HG02943 (cell line): ENCODE results near the gene ADGRG7.
"Not testable (repeated sequence)": the region's sequence is repeated elsewhere in the genome, so short reads cannot be mapped to it uniquely, and the experiment has no call there.

Source experiments
- ATAC-seq: cut with Tn5 transposase; IDR thresholded peaks from one replicate; pipeline ENCODE4 v1.9.1; 2021; ENCODE audit warnings: mild to moderate bottlenecking, low read depth, moderate library complexity; ENCODE audit not compliant: unreplicated experiment

The ADGRG7 gene

DNA sequence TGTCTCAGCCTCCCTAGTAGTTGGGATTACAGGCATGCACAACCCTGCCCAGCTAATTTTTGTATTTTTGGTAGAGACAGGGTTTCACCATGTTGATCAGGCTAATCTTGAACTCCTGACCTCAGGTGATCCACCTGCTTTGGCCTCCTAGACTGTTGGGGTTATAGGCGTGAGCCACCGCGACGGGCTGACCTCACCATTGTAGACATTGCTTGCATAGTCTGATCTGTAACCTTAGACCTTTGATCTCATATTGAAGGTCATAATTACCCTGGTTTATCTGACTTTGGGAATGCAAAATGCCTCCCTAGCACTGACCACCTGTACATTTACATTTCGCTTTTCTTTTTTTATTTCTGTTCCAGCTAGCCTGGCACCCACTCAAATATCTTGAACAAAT is 31.2 kb downstream of the ADGRG7 start:
- ATAC-seq, result no peak

GRCh38 chr3:100641471-100642032 is 32.2 kb downstream of the ADGRG7 start:
- ATAC-seq, result peak; percentile 87

- no peak for ATAC-seq
These were observed 36.5 kb downstream of the ADGRG7 start for GRCh38 chr3:100645913-100646312.

DNA sequence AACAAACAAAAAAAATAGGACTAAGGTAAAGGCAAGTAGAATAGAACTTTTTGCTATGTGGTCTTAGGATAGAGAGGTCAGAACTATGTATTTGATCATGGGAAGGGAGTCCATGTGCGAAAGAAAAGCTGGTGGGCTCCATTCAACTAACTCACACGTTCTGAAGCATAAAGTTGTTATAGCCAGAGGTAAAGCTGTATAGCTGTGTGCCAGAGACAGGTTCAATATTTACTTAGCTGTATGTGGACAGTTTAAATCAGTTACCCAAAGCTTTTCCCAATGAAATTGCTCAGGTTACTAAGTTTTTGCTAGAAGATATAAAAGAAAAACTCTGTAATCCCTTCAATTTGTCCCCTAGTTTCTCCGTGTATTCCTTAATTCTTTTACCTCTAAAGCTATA is 37.8 kb downstream of the ADGRG7 start:
- no peak for ATAC-seq

DNA sequence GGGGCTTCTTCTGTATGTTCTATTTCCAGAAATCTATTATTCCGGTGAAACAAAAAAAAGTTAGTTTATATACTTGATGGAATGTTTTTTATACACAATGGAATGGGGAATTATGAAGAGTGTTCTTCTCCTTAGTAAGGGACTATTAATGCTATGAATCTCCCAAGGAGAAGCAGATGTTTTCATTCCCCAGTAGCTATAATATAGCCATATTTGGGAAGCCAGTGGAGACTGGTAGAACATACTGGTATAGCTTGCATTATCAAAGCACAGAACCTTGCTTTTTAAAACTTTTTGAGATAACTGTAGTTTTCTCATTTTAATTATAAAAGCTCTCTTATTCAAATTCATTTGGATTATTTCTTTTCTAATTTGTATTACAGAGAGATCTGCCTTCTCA is 38.3 kb downstream of the ADGRG7 start:
- no peak for ATAC-seq

DNA sequence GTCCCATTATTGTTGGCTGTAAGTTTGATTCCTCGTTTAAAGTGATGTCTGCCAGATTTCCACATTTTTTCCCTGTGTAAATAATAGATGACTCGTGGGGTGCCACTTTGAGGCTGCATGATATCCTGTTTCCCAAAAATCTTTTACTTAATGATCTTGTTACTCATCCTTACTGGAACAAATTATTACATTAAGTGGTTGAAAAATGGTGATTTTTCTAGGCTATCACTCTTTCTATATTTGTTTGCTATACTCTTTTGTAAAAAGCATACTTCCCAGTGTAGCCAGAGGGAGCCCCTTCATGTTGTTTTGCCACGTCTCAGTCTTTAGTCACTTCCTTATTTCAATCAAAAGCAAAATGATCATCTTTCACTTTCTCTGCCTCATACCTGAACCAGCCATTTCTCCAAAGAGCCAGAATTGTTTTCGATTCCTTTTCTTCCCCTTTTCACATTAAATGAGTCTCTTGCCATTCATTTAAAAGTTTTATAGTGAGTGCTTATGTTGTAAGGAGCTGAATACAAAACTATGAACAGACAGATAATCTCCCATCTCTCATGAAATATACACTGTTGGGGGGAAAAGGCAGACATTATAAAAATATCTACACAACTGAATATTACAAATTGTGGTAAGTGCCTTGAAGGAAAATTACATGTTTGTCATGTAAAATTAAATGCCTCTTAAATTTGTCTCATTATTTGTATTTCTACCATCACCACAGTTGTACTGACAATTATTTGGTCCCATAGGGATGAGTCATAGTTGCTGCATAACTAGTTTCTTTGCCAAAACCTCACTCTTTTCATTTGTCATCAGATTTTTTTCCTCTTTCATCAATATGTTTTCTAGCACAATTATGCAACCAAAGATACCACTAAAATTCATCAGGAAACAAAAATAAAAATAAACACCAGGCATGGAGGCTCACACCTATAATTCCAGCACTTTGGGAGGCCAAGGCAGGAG is 41.5 kb downstream of the ADGRG7 start:
- ATAC-seq, result peak; percentile 91

- no peak for ATAC-seq
These were observed 44.3 kb downstream of the ADGRG7 start for GRCh38 chr3:100653604-100654294.

DNA sequence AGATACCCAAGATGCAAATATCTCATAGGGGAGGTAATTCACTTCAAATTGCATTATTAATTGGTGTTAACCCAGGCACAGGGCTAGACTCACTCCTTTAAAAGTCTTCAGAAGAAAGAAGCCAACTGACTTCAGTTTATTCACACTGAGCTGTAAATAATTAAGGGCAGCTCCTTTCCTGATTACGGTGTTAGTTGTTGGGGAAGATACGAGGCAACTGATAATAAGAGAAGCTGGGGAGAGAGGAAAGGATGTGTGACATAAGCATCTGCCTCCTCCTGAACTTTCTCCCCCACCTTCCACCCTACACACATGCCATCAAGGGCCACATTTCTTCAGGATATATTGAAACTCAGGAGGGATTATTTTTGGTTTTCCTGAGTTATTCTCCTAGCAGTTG is 47.5 kb downstream of the ADGRG7 start:
- no peak for ATAC-seq

DNA sequence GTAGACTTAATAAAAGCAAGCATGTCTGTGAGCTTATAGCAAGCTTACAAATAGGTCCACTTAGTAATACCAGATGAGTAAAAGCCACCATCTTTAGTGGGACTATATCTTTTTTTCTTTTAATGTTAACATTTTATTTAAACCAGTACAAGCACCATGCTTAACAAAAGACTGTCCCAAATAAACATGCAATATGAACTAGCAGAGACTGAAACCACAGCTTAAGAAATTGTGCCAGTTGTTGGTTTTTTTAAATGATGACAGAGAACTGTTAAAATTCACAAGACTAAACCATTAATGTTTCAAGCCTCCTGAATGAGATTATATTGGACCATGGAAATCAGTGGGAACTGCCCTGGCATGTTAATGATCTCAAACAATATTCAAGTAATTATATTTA is 51.9 kb downstream of the ADGRG7 start:
- not testable (repeated sequence) for ATAC-seq

DNA sequence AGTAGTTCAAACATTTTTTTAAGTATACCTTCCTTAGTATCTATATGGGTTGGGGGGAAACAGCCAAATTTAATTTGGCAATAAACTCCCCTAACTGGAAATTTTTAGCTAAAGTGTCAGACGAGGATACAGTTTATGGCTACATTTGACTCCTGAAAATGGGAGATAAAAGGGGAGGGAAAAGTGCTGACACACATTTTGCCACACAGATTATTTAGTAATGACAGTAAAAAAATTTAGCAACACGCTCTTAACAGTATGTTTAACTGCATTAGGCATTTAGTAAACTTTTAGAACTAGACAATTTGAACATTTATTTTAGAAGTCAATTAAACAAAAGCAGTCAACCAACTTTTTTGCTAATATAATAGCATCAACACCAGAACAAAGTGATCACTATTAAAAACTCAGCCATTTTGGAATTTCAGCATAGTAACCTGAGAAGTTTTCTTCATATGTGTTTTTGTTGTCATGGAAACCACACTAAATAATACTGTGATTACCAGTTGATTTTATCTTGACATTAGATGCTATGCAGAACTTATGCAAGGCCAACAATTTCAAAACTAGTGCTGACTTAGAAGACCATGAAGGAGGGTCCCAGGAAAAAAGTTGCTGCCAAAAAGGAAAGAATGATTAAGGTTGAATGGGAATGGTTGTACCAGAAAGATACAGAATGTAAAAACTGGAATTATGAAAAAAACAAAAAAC is 52.9 kb downstream of the ADGRG7 start:
- ATAC-seq, result no peak

DNA sequence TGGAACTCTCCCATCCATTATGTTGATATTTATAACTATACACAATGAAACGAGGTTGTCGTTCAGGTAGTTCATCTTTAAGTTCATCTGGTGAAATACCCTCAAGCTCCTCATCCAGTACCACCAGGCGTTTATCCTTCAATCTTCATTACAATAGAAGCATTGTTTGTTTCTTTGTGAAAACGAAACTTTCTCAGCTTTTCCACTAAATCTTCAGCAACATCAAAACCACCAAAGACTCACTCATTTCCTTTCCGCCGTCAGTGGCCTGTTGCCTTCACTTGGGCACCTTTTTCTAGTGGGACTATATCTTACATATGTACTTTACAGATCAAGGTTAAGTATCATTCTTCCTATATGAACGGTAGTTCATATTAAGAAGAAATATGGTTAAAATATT is 55.8 kb downstream of the ADGRG7 start:
- no peak for ATAC-seq

GRCh38 chr3:100666699-100667098 is 57.3 kb downstream of the ADGRG7 start:
- ATAC-seq, result not testable (repeated sequence)

DNA sequence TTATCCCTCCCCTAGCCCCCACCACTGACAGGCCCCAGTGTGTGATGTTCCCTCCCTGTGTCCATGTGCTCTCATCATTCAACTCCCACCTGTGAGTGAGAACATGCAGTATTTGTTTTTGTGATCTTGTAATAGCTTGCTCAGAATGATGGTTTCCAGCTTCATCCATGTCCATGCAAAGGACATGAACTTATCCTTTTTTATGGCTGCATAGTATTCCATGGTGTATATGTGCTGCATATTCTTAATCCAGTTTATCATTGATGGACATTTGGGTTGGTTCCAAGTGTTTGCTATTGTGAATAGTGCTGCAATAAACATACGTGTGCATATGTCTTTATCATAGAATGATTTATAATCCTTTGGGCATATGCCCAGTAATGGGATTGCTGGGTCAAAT is 57.9 kb downstream of the ADGRG7 start:
- not testable (repeated sequence) for ATAC-seq

- ATAC-seq, result not testable (repeated sequence)
These were observed 61.6 kb downstream of the ADGRG7 start for GRCh38 chr3:100670995-100671394.

- ATAC-seq, result no peak
These were observed 72.1 kb downstream of the ADGRG7 start for GRCh38 chr3:100681496-100681895.

- ATAC-seq, result no peak
These were observed 72.9 kb downstream of the ADGRG7 start for GRCh38 chr3:100682056-100682853.

GRCh38 chr3:100682854-100683760 is 73.7 kb downstream of the ADGRG7 start:
- ATAC-seq, result no peak

- no peak for ATAC-seq
These were observed 83.8 kb downstream of the ADGRG7 start for GRCh38 chr3:100693225-100693624.

- no peak for ATAC-seq
These were observed 86.3 kb downstream of the ADGRG7 start for GRCh38 chr3:100695696-100696095.
